Inferior parietal cortex (tissue), 1 donor: ENCODE measurements around the gene RNASET2.
"Not testable (repeated sequence)": the region's sequence is repeated elsewhere in the genome, so short reads cannot be mapped to it uniquely, and the experiment has no call there.

ENCODE experiments used
- DNase-seq: peaks from one replicate; pipeline ENCODE4 v3.0.0-alpha.2; 2016; ENCODE audit errors: extremely low spot score

Gene RNASET2

DNA sequence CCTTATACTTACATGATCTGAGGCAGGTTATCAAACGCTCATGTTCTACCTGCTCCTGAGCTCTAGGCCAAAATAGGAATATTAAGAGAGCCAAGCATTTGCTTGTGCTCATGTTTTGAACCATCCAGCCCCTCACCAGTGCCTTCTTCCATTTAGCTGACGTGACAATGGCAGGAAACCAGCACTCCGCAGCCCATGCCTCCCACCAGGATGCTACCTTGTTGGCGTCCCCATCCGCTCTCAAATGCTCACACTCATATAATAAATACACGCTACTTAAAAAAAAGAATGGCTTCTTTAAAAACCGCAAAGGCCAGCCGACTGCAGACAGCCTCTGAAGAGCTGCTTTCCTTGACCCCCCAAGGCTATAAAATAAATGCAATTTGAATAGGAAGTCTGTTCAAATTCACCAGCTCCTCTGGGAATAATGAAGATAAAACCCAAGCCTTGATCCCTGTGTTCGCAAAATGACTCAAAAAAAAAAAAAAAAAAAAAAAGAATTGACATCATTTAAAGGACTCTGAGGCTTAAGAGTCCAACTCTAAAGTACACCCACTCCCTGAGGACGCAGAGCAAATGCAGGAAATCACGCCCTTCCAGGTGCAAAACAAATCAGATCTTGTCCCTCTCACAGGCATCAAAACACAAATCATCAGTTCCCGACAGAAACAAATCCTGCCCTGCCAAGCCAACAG is 29.0 kb downstream of the RNASET2 start:
- no peak for DNase-seq

GRCh38 chr6:166926748-166927147 is 29.6 kb downstream of the RNASET2 start:
- DNase-seq, result no peak

- DNase-seq, result no peak
These were observed 31.0 kb downstream of the RNASET2 start for GRCh38 chr6:166925141-166925996.

GRCh38 chr6:166924531-166924930 is 31.8 kb downstream of the RNASET2 start:
- DNase-seq, result no peak

DNA sequence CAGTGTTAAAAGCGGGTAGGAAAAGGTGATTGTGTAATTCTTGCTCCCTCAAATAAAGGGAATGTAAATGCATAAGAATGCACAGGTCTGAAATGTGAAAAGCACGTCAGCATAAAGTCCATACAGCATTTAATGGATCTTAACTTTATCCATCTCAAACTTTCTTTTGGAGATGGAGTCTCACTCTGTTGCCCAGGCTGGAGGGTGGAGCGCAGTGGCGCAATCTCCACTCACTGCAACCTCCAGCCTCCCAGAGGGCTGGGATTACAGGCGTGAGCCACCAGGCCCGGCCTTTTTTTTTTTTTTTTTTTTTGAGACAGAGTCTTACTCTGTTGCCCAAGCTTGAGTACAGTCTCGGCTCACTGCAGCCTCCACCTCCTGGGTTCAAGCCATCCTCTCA is 33.4 kb downstream of the RNASET2 start:
- DNase-seq, result no peak

GRCh38 chr6:166921570-166921969 is 34.8 kb downstream of the RNASET2 start:
- no peak for DNase-seq

- no peak for DNase-seq
These were observed 39.5 kb downstream of the RNASET2 start for GRCh38 chr6:166916824-166917223.

DNA sequence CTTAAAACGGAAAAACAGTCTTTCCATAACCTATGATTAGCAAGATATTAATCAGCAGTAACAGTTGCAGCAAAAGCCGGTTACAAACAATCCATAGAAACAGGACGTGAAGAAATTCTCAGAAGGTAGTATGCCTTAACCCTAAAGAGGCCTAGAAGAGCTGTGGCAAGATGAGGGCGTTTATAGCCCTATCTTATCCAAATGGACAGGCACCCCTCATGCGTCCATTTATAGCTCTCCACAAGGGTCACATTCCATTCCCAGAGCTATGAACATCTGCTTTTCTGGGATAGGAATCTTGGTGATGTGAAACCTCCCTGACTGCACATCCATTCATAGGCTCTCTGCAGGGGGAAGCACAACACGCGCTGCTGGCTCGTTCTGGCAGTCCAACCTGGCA is 40.9 kb downstream of the RNASET2 start:
- DNase-seq, result not testable (repeated sequence)

- not testable (repeated sequence) for DNase-seq
These were observed 41.4 kb downstream of the RNASET2 start for GRCh38 chr6:166914952-166915351.

DNA sequence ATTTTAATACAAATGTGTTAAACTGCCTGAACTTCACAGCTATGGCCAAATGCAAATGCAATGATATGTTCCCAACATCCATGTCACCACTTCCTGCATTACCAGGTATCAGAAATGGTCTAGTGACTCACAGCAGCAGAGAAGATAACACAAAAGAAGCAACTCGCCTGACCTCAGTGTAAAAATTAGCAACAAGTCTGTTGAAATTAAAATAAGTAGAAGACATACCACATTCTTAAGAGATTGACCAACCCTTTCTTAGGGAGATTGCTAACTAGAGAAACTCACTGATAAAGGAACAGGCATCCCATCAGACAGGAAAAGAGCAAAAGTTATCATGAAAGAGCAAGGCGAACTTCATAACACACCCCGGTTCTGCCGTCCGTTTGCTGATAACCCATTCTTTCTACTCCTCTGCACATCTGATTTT is 45.1 kb downstream of the RNASET2 start:
- no peak for DNase-seq

- no peak for DNase-seq
These were observed 45.7 kb downstream of the RNASET2 start for GRCh38 chr6:166910601-166911000.

DNA sequence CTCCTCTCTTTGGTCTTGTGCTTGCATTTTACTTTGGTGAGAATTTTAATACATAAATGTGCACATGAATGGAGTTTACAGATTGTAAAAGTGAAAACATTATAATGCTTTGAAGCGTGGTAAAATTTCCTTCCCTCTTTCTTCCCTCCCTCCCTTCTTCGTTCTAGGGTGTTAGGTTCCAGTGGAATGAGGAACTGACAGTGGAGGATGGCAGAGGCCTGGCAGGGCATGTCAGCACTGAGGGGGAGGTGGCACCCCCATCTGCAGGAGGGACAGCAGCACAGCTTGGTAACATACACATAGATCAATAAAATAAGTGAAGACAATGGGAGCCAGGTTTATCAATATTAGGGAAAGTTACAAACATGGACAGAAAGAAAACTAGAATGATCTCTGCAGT is 47.5 kb downstream of the RNASET2 start:
- DNase-seq, result no peak

DNA sequence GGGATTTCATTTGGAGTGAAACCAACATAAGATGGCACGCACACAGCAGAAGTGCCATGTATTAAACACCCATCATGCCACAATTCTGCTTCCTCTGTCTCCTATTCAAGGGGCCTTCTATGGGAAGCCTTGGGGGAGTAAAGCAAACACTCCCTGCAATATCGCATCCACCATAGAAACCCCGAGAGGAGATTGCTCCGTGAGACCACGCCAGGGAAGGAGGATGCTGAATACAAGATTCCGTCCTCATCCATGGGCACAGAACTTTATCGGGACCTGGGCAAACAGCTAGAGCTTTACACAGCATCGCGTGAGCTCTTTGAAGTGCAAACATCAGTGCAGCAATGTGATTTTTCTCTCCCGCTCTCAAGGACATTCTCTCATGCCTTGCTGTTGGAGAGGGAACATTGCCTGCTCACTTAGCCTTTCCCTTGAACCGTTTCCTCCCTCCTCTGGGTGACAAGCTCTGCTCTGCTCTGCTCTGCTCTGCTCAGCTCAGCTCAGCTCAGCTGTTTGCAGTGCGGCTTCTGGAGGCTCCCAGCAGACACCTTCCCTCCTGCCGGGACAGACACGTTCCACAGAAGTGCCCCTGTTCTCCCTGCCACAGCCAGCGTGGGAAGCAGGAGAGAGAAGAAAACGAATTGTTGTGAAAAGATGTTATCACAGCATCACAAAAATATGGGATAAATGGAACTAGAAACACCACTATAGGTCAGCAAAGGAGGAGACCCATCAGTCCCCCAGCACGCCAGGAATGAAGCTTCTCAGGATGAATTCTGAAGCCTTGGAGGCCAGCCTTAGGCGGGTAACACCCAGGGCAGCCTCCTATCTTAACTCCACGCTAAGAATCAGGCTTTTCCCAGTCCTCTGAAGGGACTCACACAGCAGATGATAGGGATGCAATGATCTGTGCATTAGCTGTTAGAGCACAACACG is 48.2 kb downstream of the RNASET2 start:
- DNase-seq, result no peak

DNA sequence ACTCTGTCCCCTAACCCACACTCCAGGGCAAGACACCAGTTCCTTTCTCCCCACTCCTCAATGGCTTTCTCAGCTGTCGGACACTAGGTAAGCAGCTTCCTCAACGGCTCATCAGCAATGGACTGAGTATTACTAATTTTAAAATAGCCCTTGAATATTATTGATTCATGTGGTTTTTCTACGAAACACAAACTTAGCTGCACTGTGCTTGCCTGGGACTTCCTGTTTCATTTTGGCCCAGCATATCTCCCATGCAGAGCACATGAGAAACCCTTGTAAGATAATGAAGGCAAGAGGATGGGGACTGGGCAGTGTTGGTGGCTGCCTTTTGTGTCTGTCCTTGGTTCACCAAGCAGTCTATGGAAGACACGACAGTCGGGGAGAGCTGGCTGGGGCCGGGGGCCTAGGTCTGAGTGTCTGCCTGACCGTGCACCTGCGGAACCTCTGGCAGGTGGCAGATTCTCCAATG is 48.9 kb downstream of the RNASET2 start:
- DNase-seq, result no peak

- DNase-seq, result no peak
These were observed 49.8 kb downstream of the RNASET2 start for GRCh38 chr6:166906376-166907044.

DNA sequence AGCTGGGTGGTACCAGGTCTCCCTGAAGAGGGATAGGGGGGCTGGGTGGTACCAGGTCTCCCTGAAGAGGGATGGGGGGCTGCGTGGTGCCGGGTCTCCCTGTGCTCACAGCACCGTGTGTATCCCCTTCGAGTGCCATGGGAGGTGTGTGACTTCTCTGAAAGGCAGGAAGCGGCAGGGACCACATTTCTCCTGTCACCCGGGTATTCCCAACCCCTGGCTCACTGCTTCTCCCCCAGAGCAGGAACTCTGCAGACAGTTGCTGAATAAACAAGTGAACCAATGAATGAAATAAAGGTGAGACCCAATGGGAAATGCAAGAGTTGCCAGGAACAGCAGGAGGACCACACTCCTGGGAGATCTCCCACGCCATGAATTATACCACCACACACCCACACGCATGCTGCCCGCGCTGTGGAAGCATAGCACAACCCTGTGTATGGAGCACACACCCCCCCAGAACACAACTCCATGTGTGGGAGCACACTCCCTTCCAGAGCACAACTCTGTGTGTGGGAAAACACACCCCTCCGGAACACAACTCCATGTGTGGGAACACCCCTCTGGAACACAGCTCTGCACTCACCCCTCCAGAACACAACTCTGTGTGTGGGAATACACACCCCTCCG is 50.7 kb downstream of the RNASET2 start:
- no peak for DNase-seq

DNA sequence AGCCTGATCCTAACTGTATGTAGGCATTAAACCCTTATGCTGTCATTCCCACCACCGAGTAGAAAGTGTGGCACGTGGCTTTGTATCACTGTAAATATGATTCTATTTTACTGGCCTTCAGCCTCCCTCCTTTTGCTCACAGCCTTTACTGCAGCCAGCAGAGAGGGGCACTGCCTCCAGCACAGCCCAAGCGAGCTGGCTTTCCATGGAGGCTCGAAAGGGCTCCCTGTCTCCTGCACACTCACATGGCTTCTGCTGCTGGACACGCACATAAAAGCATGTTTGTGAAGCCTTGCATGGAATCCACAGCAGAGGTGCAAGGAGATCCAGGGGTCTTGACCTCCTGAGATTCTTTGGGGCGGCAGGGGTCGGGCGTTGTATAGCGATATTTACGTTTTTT is 51.3 kb downstream of the RNASET2 start:
- DNase-seq, result no peak

- no peak for DNase-seq
These were observed 52.1 kb downstream of the RNASET2 start for GRCh38 chr6:166904101-166904746.

GRCh38 chr6:166903500-166903899 is 52.9 kb downstream of the RNASET2 start:
- no peak for DNase-seq

- no peak for DNase-seq
These were observed 53.3 kb downstream of the RNASET2 start for GRCh38 chr6:166903027-166903426.
